Measurements from ENCODE around the gene PDCD2L.
"Not testable (repeated sequence)": the region's sequence is repeated elsewhere in the genome, so short reads cannot be mapped to it uniquely, and the experiment has no call there.

PDCD2L gene

DNA sequence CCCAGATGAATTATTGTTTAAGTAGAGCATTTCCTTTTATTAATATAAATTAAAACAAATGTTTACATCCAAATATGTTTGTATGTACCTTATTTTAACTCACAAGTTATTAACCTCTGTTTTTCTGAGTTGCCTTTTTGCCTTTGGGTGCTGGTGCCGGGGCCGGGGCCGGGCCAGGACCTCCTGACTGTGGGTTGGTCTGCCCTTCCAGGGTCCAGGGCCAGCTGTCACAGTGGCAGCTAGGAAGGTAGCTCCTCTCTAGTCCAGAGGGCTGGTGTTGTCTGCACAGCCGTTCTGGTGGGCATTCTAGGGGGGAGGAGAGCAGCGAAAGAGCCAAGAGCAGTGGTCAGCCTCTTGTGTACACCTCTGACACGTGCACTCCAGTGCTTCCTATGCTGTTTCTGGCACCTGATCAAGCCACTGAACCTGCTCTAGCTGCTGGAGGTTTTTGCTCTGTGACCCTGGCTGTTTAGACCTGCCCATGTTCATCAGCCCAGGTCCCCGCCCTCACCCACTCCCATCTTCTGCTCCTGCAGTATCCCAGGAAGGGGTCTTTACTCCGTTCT is 22.0 kb downstream of the PDCD2L start:
- DNase-seq: no peak

- DNase-seq: no peak
Measured at GRCh38 chr19:34428549-34429285, 24.5 kb downstream of the PDCD2L start.

- no peak for DNase-seq
Measured at GRCh38 chr19:34429553-34429952, 25.4 kb downstream of the PDCD2L start.

GRCh38 chr19:34430738-34431625 is 26.8 kb downstream of the PDCD2L start:
- DNase-seq: no peak

DNA sequence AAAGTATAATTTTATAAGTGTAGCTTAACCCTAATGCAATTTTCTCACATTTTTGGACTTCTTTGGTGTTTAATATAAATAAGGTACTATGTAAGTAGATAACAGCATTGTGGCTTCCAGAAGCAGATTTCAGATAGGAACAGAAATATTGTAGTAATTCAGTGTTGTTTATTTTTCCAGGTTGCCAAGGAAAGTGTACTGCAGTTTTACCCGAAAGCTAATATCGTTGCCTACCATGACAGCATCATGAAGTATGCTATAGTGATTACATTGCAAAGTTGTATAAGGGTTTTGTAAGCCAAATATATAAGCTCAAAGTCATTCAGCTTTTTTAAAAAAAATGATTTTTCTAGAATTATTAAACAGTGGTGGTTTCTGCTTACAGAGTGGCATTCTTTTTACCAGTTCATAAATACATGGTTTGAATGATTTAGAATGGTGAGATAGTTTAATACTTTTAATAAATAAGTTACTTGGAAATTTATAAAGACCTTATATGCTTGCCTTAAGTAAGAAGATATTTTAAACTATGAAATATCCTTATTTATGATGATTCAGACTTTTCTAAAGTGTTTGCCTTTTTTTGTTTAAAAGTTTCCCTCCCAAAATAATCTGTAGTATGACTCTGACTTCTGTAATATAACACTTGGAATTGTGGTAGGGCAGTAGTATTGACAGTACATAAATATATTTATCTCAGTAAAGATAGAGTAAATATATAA is 27.6 kb downstream of the PDCD2L start:
- DNase-seq: no peak

DNA sequence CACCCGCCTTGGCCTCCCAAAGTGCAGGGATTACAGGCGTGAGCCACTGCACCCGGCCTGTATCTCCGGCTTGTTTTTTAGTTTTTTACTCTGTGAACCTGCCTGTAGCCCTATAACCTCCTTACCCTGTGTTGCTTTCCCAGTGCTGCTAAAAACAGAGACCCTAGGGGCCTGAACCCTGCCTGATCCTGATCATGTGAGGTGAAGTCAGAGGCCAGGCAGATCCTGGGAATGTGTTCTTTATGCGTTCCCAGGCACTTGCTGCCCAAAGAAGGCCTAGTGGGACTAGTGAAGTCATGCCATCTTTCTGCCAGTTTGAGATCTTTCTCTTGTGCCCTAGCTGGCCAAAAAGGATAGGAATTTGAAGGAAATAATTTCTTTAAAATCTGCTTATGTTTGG is 28.6 kb downstream of the PDCD2L start:
- DNase-seq: no peak

GRCh38 chr19:34436716-34437115 is 32.5 kb downstream of the PDCD2L start:
- no peak for DNase-seq

GRCh38 chr19:34448191-34448590 is 44.0 kb downstream of the PDCD2L start:
- no peak for DNase-seq

GRCh38 chr19:34452723-34453122 is 48.5 kb downstream of the PDCD2L start:
- DNase-seq: no peak

- DNase-seq: no peak
Measured at GRCh38 chr19:34454091-34454490, 49.9 kb downstream of the PDCD2L start.

GRCh38 chr19:34454685-34455084 is 50.5 kb downstream of the PDCD2L start:
- DNase-seq: no peak

GRCh38 chr19:34455783-34456480 is 51.7 kb downstream of the PDCD2L start:
- DNase-seq: not testable (repeated sequence)

GRCh38 chr19:34457446-34457845 is 53.2 kb downstream of the PDCD2L start:
- no peak for DNase-seq

GRCh38 chr19:34458677-34459076 is 54.5 kb downstream of the PDCD2L start:
- DNase-seq: no peak

- no peak for DNase-seq
Measured at GRCh38 chr19:34459614-34460013, 55.4 kb downstream of the PDCD2L start.

DNA sequence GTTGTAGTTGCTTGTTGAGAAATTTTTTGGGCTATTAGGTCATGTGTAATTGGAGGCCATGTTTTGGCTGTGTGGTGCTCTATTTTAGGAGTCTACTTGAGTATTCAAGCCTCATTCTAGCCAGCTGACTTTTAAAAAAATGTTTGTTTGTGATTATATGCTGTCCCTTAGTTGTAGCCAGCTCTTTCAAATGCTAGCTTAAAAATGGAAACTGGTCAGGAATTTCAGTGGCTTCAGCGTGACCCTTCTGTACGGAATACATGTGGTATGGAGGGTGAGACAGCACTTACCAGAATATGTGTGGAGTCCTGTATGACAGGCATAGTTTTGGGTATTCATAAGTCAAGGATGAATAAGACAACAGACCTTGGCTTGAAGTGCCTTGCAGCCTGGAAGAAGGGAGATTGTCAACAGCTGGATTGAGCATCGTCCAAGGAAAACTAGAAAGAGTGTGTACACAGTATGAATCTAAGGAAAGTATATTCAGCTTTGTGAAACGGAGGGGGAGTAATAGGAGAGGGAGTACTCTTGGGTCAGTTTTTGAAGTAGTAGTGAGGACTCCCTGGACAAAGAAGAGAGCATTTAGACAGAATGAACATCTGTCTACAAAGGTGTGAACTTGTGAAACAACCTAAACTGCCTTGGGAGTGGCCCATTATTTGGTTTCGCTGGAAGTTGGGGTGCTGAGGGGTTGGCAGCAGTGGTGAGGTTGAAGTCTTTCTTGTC is 57.3 kb downstream of the PDCD2L start:
- no peak for DNase-seq

GRCh38 chr19:34464785-34465184 is 60.6 kb downstream of the PDCD2L start:
- DNase-seq: not testable (repeated sequence)

DNA sequence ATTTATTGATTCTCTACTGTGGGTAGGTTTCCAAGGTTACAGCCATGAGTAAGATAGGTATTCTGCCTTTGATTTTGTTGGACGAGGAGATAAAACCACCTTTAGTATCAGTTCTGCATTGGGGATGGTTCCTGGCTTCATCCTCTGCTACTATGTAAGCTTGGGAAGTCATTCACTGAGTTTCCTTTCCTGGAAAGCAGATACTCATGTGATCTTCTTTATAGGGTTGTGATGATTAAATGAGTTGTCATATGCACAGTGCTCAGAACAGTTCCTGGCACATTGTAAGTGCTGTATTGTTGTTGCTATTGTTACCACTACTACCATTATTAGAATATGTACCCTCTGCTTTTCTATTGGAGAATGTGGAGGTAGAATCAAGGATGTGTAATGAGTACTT is 64.2 kb downstream of the PDCD2L start:
- DNase-seq: no peak

DNA sequence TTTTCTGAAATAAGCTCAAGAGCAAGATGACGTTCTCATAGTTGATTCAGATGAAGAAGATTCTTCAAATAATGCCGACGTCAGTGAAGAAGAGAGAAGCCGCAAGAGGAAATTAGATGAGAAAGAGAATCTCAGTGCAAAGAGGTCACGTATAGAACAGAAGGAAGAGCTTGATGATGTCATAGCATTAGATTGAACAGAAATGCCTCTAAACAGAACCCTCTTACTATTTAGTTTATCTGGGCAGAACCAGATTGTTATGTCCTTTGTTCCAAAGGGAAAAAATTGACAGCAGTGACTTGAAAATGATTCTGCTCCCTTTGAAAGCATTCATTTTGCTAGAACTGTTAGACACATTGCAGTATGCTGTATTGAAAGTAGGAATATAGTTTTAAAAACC is 64.8 kb downstream of the PDCD2L start:
- DNase-seq: not testable (repeated sequence)

- DNase-seq: no peak
Measured at GRCh38 chr19:34471906-34472700, 67.9 kb downstream of the PDCD2L start.
